Esophagus muscularis mucosa (tissue), 4 donors: ENCODE results near the gene S100A12. TPM values are rescaled to one million over a fixed set of nuclear protein-coding genes. Genes with fewer than 3 reads are reported as not detected.

Source experiments
- DNase-seq: peaks from one replicate; pipeline ENCODE4 v3.0.0-alpha.2; 2017; ENCODE audit errors: extremely low spot score
- H3K27ac ChIP-seq, 4 donors: fragments of 200-600 bp; sonication (generic); replicated peaks in 1 of 4; 1 replicate in 3 of 4; 2 replicates in 1 of 4; pipeline ENCODE4 v1.5.1; 2016 to 2019; ENCODE audit warnings: mild to moderate bottlenecking in 1 of 4
- H3K27me3 ChIP-seq, 4 donors: fragments of 200-600 bp; sonication (generic); one replicate each; pipeline versions ENCODE4 v1.5.1 to v1.6.0; 2016 to 2019
- H3K36me3 ChIP-seq, 4 donors: fragments of 200-600 bp; sonication (generic); one replicate each; pipeline ENCODE4 v1.5.1; 2016 to 2019
- H3K4me1 ChIP-seq, 4 donors: fragments of 200-600 bp; sonication (generic); one replicate each; pipeline ENCODE4 v1.5.1; 2016 to 2019
- H3K4me3 ChIP-seq, 4 donors: fragments of 200-600 bp; sonication (generic); 1 replicate in 2 of 4; 2 replicates in 2 of 4; pipeline ENCODE4 v1.5.1; 2016 to 2019; ENCODE audit warnings: mild to moderate bottlenecking in 4 of 4, moderate library complexity in 1 of 4
- H3K9me3 ChIP-seq, 4 donors: fragments of 200-600 bp; sonication (generic); 1 replicate in 3 of 4; 2 replicates in 1 of 4; pipeline ENCODE4 v1.5.1; 2016 to 2019
- CTCF ChIP-seq, 3 experiments: fragments of 200-600 bp in 2 of 3; fragments of 450-650 bp in 1 of 3; sonication (generic) in 2 of 3; IDR thresholded peaks; one replicate each; pipeline ENCODE4 v1.5.1; 2017 to 2019; ENCODE audit warnings: antibody characterized with exemption in 3 of 3, mild to moderate bottlenecking in 2 of 3, moderate library complexity in 1 of 3
- EP300 ChIP-seq: sonication (generic); formaldehyde crosslinking; IDR thresholded peaks from one replicate; pipeline ENCODE4 v1.6.1; 2017; ENCODE audit warnings: antibody characterized with exemption
- POLR2A ChIP-seq: fragments of 450-650 bp; IDR thresholded peaks from one replicate; pipeline ENCODE4 v1.6.1; 2017; ENCODE audit warnings: antibody characterized with exemption, moderate library complexity, mild to moderate bottlenecking, low read depth
- POLR2AphosphoS5 ChIP-seq, 2 donors: sonication (generic); formaldehyde crosslinking; IDR thresholded peaks; one replicate each; pipeline ENCODE4 v1.6.1; 2017; ENCODE audit warnings: antibody characterized with exemption in 2 of 2
- WGBS: methylation state at CpG from one replicate; pipeline ENCODE4 v1.1.5; 2018; 5-methylcytosine and 5-hydroxymethylcytosine counted together
- intact Hi-C: fragments of 100-400 bp; cut with DNase I; formaldehyde crosslinking; loops from one replicate; pipeline ENCODE4 v1.15.1; 2023
- total RNA-seq, 4 donors: library from RNA; depleted of rRNA; stranded (reverse); fragments of >200 nt; gene quantifications; one replicate each; pipeline versions ENCODE4 v1.1.0 to v1.2.1, GENCODE V29; 2016

S100A12 gene
- total RNA-seq, 4 donors from 2014 or later, result 33.1 TPM; not detected in 3

GRCh38 chr1:153399401-153400055 lies 24.1 kb upstream of the S100A12 start:
- intact Hi-C loops, result no loop called here
- H3K4me1 ChIP-seq, result no peaks in the 10 kb centered on the region
- H3K36me3 ChIP-seq, result no peaks in the 10 kb centered on the region
- no peak overlapping the region for H3K4me3 ChIP-seq
- no peak overlapping the region for H3K27ac ChIP-seq
- no peaks in the 10 kb centered on the region for H3K9me3 ChIP-seq
- peaks cover 0 to 33% (median 0%) of the 10 kb centered on the region in 4 donors for H3K27me3 ChIP-seq
- DNase-seq, result peak; percentile 80
- TF ChIP-seq CTCF (IDR thresholded peaks at IDR 0.05), result no peak
- TF ChIP-seq POLR2A, result no peak
- TF ChIP-seq EP300, result no peak
- TF ChIP-seq POLR2AphosphoS5 (IDR thresholded peaks at IDR 0.05), result no peak
- 91% methylated on average over 7 of the region's 7 CpGs for WGBS

GRCh38 chr1:153397924-153398651 lies 22.7 kb upstream of the S100A12 start:
- Histone ChIP-seq H3K4me3 (no peak overlapping the region), H3K27me3 (peaks cover 0 to 34% (median 0%) of the 10 kb centered on the region in 4 donors), H3K4me1 (no peaks in the 10 kb centered on the region), H3K9me3 (no peaks in the 10 kb centered on the region), H3K27ac (no peak overlapping the region), H3K36me3 (no peaks in the 10 kb centered on the region)
- 70% methylated on average over 5 of the region's 6 CpGs for WGBS
- intact Hi-C loops, result no loop called here
- DNase-seq, result peak; percentile 89
- TF ChIP-seq CTCF (IDR thresholded peaks at IDR 0.05), result no peak
- TF ChIP-seq POLR2A, result no peak
- no peak for TF ChIP-seq POLR2AphosphoS5 (IDR thresholded peaks at IDR 0.05)
- no peak for TF ChIP-seq EP300

- 82% methylated on average over 18 of the region's 19 CpGs for WGBS
- intact Hi-C loops, result no loop called here
- H3K27ac ChIP-seq, result no peak overlapping the region
- no peak for DNase-seq
- H3K9me3 ChIP-seq, result no peaks in the 10 kb centered on the region
- no peak overlapping the region for H3K4me3 ChIP-seq
- no peaks in the 10 kb centered on the region for H3K4me1 ChIP-seq
- TF ChIP-seq POLR2A, result no peak
- TF ChIP-seq POLR2AphosphoS5 (IDR thresholded peaks at IDR 0.05), result no peak
- no peak for TF ChIP-seq CTCF (IDR thresholded peaks at IDR 0.05)
- TF ChIP-seq EP300, result no peak
- peaks cover 0 to 34% (median 0%) of the 10 kb centered on the region in 4 donors for H3K27me3 ChIP-seq
- no peaks in the 10 kb centered on the region for H3K36me3 ChIP-seq
Measured at GRCh38 chr1:153397051-153397923, 21.9 kb upstream of the S100A12 start.

- Histone ChIP-seq H3K9me3 (no peaks in the 10 kb centered on the region), H3K4me3 (no peak overlapping the region), H3K4me1 (no peaks in the 10 kb centered on the region), H3K36me3 (no peaks in the 10 kb centered on the region), H3K27ac (no peak overlapping the region), H3K27me3 (peaks cover 0 to 41% (median 0%) of the 10 kb centered on the region in 4 donors)
- intact Hi-C loops, result no loop called here
- TF ChIP-seq POLR2AphosphoS5 (IDR thresholded peaks at IDR 0.05), result no peak
- no peak for TF ChIP-seq POLR2A
- TF ChIP-seq EP300, result no peak
- no peak for TF ChIP-seq CTCF (IDR thresholded peaks at IDR 0.05)
- WGBS, result 80% methylated on average over 3 of the region's 6 CpGs
- no peak for DNase-seq
Measured at GRCh38 chr1:153396461-153396860, 21.0 kb upstream of the S100A12 start.
